Brain microvascular endothelial cell (primary cell): ENCODE data around the gene ZNF787.

Experiments used
- DNase-seq: peaks from one replicate; pipeline ENCODE4 v3.0.0-alpha.2; 2020
- H3K27ac ChIP-seq: fragments of 250-450 bp; sonication (Bioruptor Pico); 2 replicates; pipeline ENCODE4 v1.5.1; 2020; ENCODE audit warnings: mild to moderate bottlenecking, moderate library complexity
- H3K27me3 ChIP-seq: fragments of 250-450 bp; sonication (Bioruptor Pico); replicated peaks from 2 replicates; pipeline ENCODE4 v1.5.1; 2020; ENCODE audit warnings: mild to moderate bottlenecking
- H3K36me3 ChIP-seq: fragments of 250-450 bp; sonication (Bioruptor Pico); replicated peaks from 2 replicates; pipeline ENCODE4 v1.5.1; 2020; ENCODE audit warnings: mild to moderate bottlenecking
- H3K4me3 ChIP-seq: 2 replicates; pipeline ENCODE4 v1.5.1; 2011; ENCODE audit warnings: low read depth, mild to moderate bottlenecking, control low read depth, low read length, moderate library complexity
- in situ Hi-C: cut with HindIII; loops from 2 replicates; pipeline ENCODE4 v1.10.0; 2017; ENCODE audit warnings: low sequenced_read_pairs, low pct_ligation_motif_present
- TF ChIP-seq, protein P1 (sequence below): IDR thresholded peaks from 2 replicates; pipeline ENCODE4 v1.5.1; 2011; ENCODE audit warnings: low read depth, mild to moderate bottlenecking, moderate library complexity, low read length, control low read depth, inconsistent platforms; ENCODE audit errors: missing control alignments

ZNF787 gene

GRCh38 chr19:56117376-56117884 lies 3.7 kb downstream of the ZNF787 start:
- TF ChIP-seq, protein P1, sequence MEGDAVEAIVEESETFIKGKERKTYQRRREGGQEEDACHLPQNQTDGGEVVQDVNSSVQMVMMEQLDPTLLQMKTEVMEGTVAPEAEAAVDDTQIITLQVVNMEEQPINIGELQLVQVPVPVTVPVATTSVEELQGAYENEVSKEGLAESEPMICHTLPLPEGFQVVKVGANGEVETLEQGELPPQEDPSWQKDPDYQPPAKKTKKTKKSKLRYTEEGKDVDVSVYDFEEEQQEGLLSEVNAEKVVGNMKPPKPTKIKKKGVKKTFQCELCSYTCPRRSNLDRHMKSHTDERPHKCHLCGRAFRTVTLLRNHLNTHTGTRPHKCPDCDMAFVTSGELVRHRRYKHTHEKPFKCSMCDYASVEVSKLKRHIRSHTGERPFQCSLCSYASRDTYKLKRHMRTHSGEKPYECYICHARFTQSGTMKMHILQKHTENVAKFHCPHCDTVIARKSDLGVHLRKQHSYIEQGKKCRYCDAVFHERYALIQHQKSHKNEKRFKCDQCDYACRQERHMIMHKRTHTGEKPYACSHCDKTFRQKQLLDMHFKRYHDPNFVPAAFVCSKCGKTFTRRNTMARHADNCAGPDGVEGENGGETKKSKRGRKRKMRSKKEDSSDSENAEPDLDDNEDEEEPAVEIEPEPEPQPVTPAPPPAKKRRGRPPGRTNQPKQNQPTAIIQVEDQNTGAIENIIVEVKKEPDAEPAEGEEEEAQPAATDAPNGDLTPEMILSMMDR, result no peak
- no peak overlapping the region for H3K4me3 ChIP-seq
- peaks cover 3% of the 10 kb centered on the region for H3K36me3 ChIP-seq
- H3K27me3 ChIP-seq, result no peaks in the 10 kb centered on the region
- no peak overlapping the region for H3K27ac ChIP-seq
- DNase-seq, result no peak
- in situ Hi-C loops, result no loop called here

DNA sequence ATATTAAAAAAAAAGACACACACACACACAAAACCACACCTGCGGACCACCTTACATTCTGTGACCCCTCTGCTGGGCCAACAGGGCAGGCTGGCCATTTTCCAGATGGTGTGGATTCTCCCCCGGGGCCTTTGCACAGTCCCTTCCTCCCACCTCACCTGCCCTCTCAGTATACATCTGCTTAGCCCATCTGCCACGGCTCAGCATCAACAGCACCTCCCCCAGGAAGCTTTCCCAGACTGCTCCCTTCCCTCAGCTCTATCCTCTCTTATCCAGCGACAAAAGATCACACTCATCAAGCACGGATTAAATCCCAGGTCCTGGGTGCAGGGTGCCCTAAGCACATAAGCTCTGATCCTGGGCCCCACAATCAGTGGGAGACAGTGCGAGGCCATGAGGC lies 4.5 kb downstream of the ZNF787 start:
- in situ Hi-C loops, result no loop called here
- H3K27me3 ChIP-seq, result no peaks in the 10 kb centered on the region
- H3K36me3 ChIP-seq, result peaks cover 3% of the 10 kb centered on the region
- no peak for DNase-seq
- H3K4me3 ChIP-seq, result no peak overlapping the region
- no peak overlapping the region for H3K27ac ChIP-seq
- TF ChIP-seq, protein P1, result no peak

DNA sequence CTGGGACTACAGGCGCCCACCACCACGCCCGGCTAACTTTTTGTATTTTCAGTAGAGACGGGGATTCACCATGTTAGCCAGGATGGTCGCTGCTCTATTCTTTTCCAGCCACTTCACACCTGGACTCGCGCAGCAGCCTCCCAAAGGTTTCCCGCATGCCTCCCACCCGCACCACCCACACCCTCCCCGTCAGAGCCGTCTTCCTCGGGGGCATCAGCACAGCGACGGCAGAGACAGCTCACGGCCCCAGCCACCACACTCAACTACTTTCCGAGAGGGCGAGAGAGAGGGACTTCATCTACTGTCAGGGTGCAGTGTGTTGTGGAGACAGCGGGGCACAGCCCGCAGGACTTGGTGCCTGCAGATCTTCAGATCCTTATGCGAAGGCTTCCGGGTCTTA lies 5.6 kb downstream of the ZNF787 start:
- TF ChIP-seq, protein P1, result no peak
- H3K27ac ChIP-seq, result no peak overlapping the region
- DNase-seq, result no peak
- in situ Hi-C loops, result no loop called here
- no peaks in the 10 kb centered on the region for H3K27me3 ChIP-seq
- H3K36me3 ChIP-seq, result peaks cover 3% of the 10 kb centered on the region
- H3K4me3 ChIP-seq, result no peak overlapping the region

DNA sequence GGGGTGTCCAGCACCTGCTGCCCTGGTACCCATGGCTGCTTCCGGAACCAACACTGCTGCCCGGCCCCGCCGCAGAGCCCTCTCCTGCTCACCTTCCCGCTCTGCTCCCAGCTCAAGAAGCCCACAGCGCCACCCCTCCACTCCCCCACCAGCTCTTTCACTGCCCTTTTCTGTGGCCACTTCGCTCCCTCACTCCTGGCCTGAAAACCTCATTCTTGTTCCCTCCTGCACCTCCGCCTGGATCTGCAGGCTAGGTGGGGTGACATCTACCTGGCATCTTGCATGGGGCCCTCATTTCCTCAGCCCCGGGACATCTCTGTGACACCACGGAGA lies 6.4 kb downstream of the ZNF787 start:
- in situ Hi-C loops, result no loop called here
- no peak overlapping the region for H3K27ac ChIP-seq
- TF ChIP-seq, protein P1, result no peak
- no peaks in the 10 kb centered on the region for H3K27me3 ChIP-seq
- peaks cover 3% of the 10 kb centered on the region for H3K36me3 ChIP-seq
- no peak for DNase-seq
- H3K4me3 ChIP-seq, result no peak overlapping the region

DNA sequence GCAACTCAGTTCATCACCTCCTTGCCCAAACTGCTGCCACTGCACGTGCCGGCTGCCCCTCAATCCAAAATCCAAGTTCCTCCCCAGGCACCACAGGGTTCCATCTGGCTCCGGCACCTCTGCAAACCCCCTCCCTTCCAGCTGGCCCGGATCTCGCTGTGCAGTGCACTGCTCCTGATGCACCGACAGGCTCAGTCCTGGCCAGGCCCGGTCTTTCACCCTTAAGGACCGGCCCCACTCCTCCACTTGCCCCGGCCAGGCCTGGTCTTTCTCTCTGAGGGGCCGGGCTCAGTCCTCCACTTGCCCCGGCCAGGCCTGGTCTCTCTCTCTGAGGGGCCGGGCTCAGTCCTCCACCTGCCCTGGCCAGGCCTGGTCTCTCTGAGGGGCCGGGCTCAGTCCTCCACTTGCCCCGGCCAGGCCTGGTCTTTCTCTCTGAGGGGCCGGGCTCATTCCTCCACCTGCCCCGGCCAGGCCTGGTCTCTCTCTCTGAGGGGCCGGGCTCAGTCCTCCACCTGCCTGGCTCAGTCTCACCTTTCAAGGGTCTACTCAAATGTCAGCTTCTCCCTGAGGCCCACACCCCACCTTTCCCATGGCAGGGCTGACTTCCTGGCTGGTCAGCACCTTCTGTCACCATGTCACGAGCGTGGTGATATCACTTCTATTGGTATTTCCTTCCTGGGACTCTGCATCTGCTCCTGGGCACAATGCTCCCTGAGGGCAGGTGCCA lies 6.9 kb downstream of the ZNF787 start:
- Histone ChIP-seq H3K27me3 (no peaks in the 10 kb centered on the region), H3K27ac (no peak overlapping the region), H3K4me3 (no peak overlapping the region), H3K36me3 (peaks cover 3% of the 10 kb centered on the region)
- DNase-seq, result no peak
- TF ChIP-seq, protein P1, result no peak
- in situ Hi-C loops, result no loop called here
